22Rv1 (cell line): Measurements from ENCODE around the gene ZFHX3.

Experiments
- CTCF ChIP-seq: fragments of 450-650 bp; IDR thresholded peaks from 2 replicates; pipeline ENCODE4 v1.5.1; 2017; ENCODE audit warnings: mild to moderate bottlenecking
- ZFX ChIP-seq: fragments of 450-650 bp; IDR thresholded peaks from 2 replicates; pipeline ENCODE4 v1.6.1; 2017; ENCODE audit warnings: antibody characterized with exemption, borderline replicate concordance

- TF ChIP-seq CTCF (no peak), ZFX (no peak)
Measured at GRCh38 chr16:73062743-73063733, 15.1 kb upstream of the ZFHX3 start.
